Activated naive CD8-positive, alpha-beta T cell treated with anti-CD3 and anti-CD28 coated beads, Interleukin-2, amount 10 ng/mL, durations not matched to agents 7 days and 5 days (primary cell): ENCODE results near the gene TAF9B. TPM values are rescaled to one million over a fixed set of nuclear protein-coding genes. Genes with fewer than 3 reads are reported as not detected.
"Not testable (repeated sequence)": the region's sequence is repeated elsewhere in the genome, so short reads cannot be mapped to it uniquely, and the experiment has no call there.

Source experiments
- ATAC-seq: fragments of 150-1000 bp; cut with Tn5 transposase; one replicate; pipeline ENCODE4 v1.10.0; 2021; ENCODE audit warnings: low read depth, moderate library complexity
- POLR2A ChIA-PET: fragments of 350-600 bp; sonication (Branson Sonifier 250); formaldehyde crosslinking; loops from one replicate; lab custom pipeline; 2021; ENCODE audit warnings: antibody characterized with exemption; lab: Charles Lee
- DNase-seq: peaks from one replicate; pipeline ENCODE4 v3.0.0; 2021
- H3K27ac Mint-ChIP-seq: one replicate; pipeline ENCODE4 v1.8.0; 2022; ENCODE audit warnings: mild to moderate bottlenecking, mixed read lengths
- H3K27me3 Mint-ChIP-seq: one replicate; pipeline ENCODE4 v1.8.0; 2022; ENCODE audit warnings: mild to moderate bottlenecking, moderate library complexity, mixed read lengths
- H3K36me3 Mint-ChIP-seq: one replicate; pipeline ENCODE4 v1.8.0; 2021; ENCODE audit warnings: mild to moderate bottlenecking, mixed read lengths
- H3K4me1 Mint-ChIP-seq: one replicate; pipeline ENCODE4 v1.8.0; 2021; ENCODE audit warnings: mixed read lengths
- H3K4me3 Mint-ChIP-seq: one replicate; pipeline ENCODE4 v1.8.0; 2022; ENCODE audit warnings: mild to moderate bottlenecking, moderate library complexity, mixed read lengths
- H3K9me3 Mint-ChIP-seq: one replicate; pipeline ENCODE4 v1.8.0; 2021; ENCODE audit warnings: mixed read lengths
- total RNA-seq, 2 experiments: library from RNA; stranded (reverse); gene quantifications; one replicate each; pipeline ENCODE4 v1.2.3, GENCODE V29; 2021

Gene TAF9B
- total RNA-seq, 2 experiments from 2014 or later: 14.8 to 15.7 TPM

GRCh38 chrX:78105944-78106650, 33.4 kb downstream of the TAF9B start:
- no peak for ATAC-seq
- no peaks in the 10 kb centered on the region for H3K27me3 Mint-ChIP-seq
- peaks cover 30% of the 10 kb centered on the region for H3K4me1 Mint-ChIP-seq

GRCh38 chrX:78104447-78105176, 34.8 kb downstream of the TAF9B start:
- peak overlapping the region; percentile 96 for H3K27ac Mint-ChIP-seq

More at GRCh38 chrX:78105944-78106650, 33.4 kb downstream of the TAF9B start:
- peak overlapping the region; percentile 97 for H3K4me3 Mint-ChIP-seq
- H3K27ac Mint-ChIP-seq: peak overlapping the region; percentile 96
- H3K36me3 Mint-ChIP-seq: peaks cover 46% of the 10 kb centered on the region
- POLR2A ChIA-PET: interaction anchor here (0.5 to 2.5 kb wide), 5 partner anchors 14 to 1042 kb away, joined by 3 to 9 read pairs (median 3); partner anchors contain the start of genes COX7B and TAF9B
- no peaks in the 10 kb centered on the region for H3K9me3 Mint-ChIP-seq
- DNase-seq: no peak

GRCh38 chrX:78103623-78104446, 35.6 kb downstream of the TAF9B start, which contains the start of gene PGK1:
PGK1 (plus strand) TSS chrX:78104248; CDS start chrX:78104341, 93 bp downstream.
- Mint-ChIP-seq H3K36me3 (peaks cover 38% of the 10 kb centered on the region), H3K27ac (peak within 1 kb of the TSS; percentile 96), H3K4me3 (peak within 1 kb of the TSS; percentile 97), H3K4me1 (peaks cover 26% of the 10 kb centered on the region), H3K27me3 (no peaks in the 10 kb centered on the region), H3K9me3 (no peaks in the 10 kb centered on the region)
- DNase-seq: peak; percentile 92
- POLR2A ChIA-PET: interaction anchor here (1.0 to 2.5 kb wide), 4 partner anchors 30 to 209 kb away, joined by 3 to 9 read pairs (median 6); partner anchors contain the start of genes COX7B, MAGT1 and TAF9B
- peak; percentile 95 for ATAC-seq

More at GRCh38 chrX:78104447-78105176, 34.8 kb downstream of the TAF9B start:
- Mint-ChIP-seq H3K27me3 (no peaks in the 10 kb centered on the region), H3K4me3 (peak overlapping the region; percentile 97), H3K36me3 (peaks cover 43% of the 10 kb centered on the region), H3K4me1 (peaks cover 28% of the 10 kb centered on the region), H3K9me3 (no peaks in the 10 kb centered on the region)
- ATAC-seq (no peak), DNase-seq (peak; percentile 38)
- POLR2A ChIA-PET: interaction anchor here (1.0 to 2.5 kb wide), 4 partner anchors 31 to 209 kb away, joined by 3 to 9 read pairs (median 6); partner anchors contain the start of genes COX7B, MAGT1 and TAF9B

DNA sequence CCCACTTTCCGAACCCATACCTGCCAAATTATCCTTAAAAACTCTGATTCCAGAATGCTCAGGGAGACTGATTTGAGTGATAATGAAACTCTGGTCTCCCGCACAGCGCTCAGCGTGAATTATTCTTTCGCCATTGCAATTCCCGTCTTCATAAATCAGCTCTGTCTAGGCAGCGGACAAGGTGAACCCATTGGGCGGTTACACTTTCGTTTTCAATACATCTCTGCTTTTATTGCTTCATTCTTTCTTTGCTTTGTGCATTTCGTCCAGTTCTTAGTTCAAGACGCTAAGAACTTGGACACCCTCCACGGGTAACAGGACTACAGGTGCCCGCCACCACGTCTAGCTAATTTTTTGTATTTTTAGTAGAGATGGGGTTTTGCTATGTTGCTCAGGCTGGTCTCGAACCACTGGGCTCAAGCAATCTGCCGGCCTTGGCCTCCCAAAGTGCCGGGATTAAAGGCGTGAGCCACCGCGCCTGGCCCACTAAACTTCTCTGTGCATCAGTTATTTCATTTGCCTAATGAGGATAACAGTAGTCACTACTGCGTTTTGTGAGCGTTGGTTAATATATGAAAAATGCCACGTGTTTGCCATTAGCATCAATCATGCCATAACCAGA, 36.3 kb downstream of the TAF9B start:
- Mint-ChIP-seq H3K4me1 (peaks cover 23% of the 10 kb centered on the region), H3K27ac (peak overlapping the region; percentile 96), H3K36me3 (peaks cover 35% of the 10 kb centered on the region), H3K4me3 (peak overlapping the region; percentile 97), H3K9me3 (no peaks in the 10 kb centered on the region), H3K27me3 (no peaks in the 10 kb centered on the region)
- DNase-seq (no peak), ATAC-seq (no peak)
- POLR2A ChIA-PET: no interaction called here

GRCh38 chrX:78102091-78102490, 37.4 kb downstream of the TAF9B start:
- POLR2A ChIA-PET: interaction anchor here (0.6 to 1.6 kb wide), 3 partner anchors 192 to 1006 kb away, joined by 3 to 5 read pairs (median 4); partner anchors contain the start of genes ATP7A and COX7B
- H3K4me3 Mint-ChIP-seq: peak overlapping the region; percentile 50
- H3K27me3 Mint-ChIP-seq: no peaks in the 10 kb centered on the region
- ATAC-seq: no peak
- peak overlapping the region; percentile 96 for H3K27ac Mint-ChIP-seq
- no peak for DNase-seq
- H3K4me1 Mint-ChIP-seq: peaks cover 19% of the 10 kb centered on the region
- peaks cover 25% of the 10 kb centered on the region for H3K36me3 Mint-ChIP-seq
- H3K9me3 Mint-ChIP-seq: no peaks in the 10 kb centered on the region

DNA sequence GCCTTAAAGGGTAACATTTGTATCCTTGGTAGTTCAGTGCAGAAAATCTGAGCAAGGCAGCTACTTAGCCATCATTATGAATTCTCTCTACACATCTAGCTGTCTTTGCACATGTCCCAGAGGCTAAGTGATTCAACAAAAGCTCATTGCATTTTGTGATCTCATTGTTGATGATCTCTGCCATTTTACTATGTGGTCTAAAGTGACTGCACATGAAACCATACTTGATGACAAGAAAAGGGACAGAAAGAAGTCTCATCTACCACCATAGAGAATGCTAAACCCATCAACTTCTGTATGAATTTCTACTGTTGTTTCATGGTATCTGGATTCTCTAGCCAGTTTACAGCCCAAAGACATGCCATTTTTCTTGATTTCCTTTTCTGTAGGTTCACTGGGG, 41.3 kb downstream of the TAF9B start:
- no peak for DNase-seq
- no peak overlapping the region for H3K27ac Mint-ChIP-seq
- POLR2A ChIA-PET: no interaction called here
- H3K4me3 Mint-ChIP-seq: no peak overlapping the region
- H3K4me1 Mint-ChIP-seq: peaks cover 12% of the 10 kb centered on the region
- no peak for ATAC-seq
- H3K27me3 Mint-ChIP-seq: no peaks in the 10 kb centered on the region
- no peaks in the 10 kb centered on the region for H3K9me3 Mint-ChIP-seq
- H3K36me3 Mint-ChIP-seq: peaks cover 4% of the 10 kb centered on the region

DNA sequence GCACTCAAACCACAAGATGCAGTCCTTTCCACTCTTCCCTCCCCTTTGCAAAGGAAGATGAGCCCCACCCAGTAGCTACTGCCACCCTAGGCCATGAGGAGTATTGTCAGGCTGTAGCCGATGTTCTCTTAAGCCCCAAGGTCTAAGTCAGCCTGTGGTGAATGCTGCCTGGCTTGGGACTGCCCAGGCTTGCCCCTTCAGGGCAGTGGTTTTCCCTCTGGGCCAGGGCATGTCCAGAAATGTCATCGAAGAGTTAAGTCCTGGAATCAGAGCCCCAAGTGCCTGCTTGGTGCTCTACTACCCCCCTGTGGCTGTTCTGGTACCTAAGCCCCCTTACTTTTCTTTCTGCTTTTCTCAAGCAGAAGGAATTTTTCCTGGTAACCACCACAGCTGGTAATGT, 47.2 kb downstream of the TAF9B start:
- peak overlapping the region; percentile 49 for H3K27ac Mint-ChIP-seq
- peaks cover 3% of the 10 kb centered on the region for H3K4me1 Mint-ChIP-seq
- peaks cover 1% of the 10 kb centered on the region for H3K9me3 Mint-ChIP-seq
- peak overlapping the region; percentile 3 for H3K4me3 Mint-ChIP-seq
- DNase-seq (peak; percentile 43), ATAC-seq (peak; percentile 78)
- peaks cover 6% of the 10 kb centered on the region for H3K27me3 Mint-ChIP-seq
- POLR2A ChIA-PET: interaction anchor here (0.7 to 1.1 kb wide), 2 partner anchors 14 to 182 kb away, joined by 3 read pairs; partner anchors contain the start of gene ATP7A
- H3K36me3 Mint-ChIP-seq: peaks cover 8% of the 10 kb centered on the region

GRCh38 chrX:78081413-78081812, 58.0 kb downstream of the TAF9B start:
- H3K27me3 Mint-ChIP-seq, H3K36me3 Mint-ChIP-seq, H3K4me3 Mint-ChIP-seq, ATAC-seq, H3K9me3 Mint-ChIP-seq, POLR2A ChIA-PET, DNase-seq, H3K27ac Mint-ChIP-seq, H3K4me1 Mint-ChIP-seq: not testable (repeated sequence)

Other genes starting within 250 kb of the TAF9B start
- 10 to 100 TPM; 40.0 to 44.8 TPM for gene MAGT1, start 244.2 kb downstream of the TAF9B start, total RNA-seq
- gene COX7B, start 240.2 kb downstream of the TAF9B start, total RNA-seq: 100 to 1,000 TPM; 232 to 239 TPM
- 10 to 100 TPM; 13.4 to 13.5 TPM for gene ATP7A, start 229.0 kb downstream of the TAF9B start, total RNA-seq
- gene PGAM4, start 170.0 kb downstream of the TAF9B start, total RNA-seq: not detected
- gene PGK1, start 35.4 kb downstream of the TAF9B start, total RNA-seq: 1,000 to 10,000 TPM; 1,159 to 1,213 TPM
- gene CYSLTR1, start 188.0 kb upstream of the TAF9B start, total RNA-seq: 1 to 10 TPM; 4.1 to 4.2 TPM